Lower leg skin (tissue), 3 donors: ENCODE data around the gene HAUS7.

Experiments used
- CTCF ChIP-seq, 3 donors: fragments of 450-650 bp; IDR thresholded peaks; one replicate each; pipeline ENCODE4 v1.5.1; 2016; ENCODE audit warnings: antibody characterized with exemption in 3 of 3, mild to moderate bottlenecking in 3 of 3, moderate library complexity in 2 of 3
- POLR2A ChIP-seq, 2 donors: fragments of 450-650 bp; IDR thresholded peaks; one replicate each; pipeline ENCODE4 v1.6.1; 2016 to 2017; ENCODE audit warnings: antibody characterized with exemption in 2 of 2, mild to moderate bottlenecking in 1 of 2, moderate library complexity in 1 of 2

- TF ChIP-seq CTCF (IDR thresholded peaks at IDR 0.05) (no peak), POLR2A (IDR thresholded peaks at IDR 0.05) (no peak)
Observed at GRCh38 chrX:153450114-153450948, 20.0 kb downstream of the HAUS7 start.
